RKO (cell line): ENCODE measurements around the gene A3GALT2.
A peak's percentile ranks its signal among the peaks of the same experiment; 100 is the strongest.

ENCODE experiments used
- DNase-seq: peaks from one replicate; pipeline ENCODE4 v3.0.0-alpha.2; 2016; ENCODE audit warnings: low spot score

A3GALT2 gene

GRCh38 chr1:33272509-33272908, 48.4 kb downstream of the A3GALT2 start:
- DNase-seq = no peak

GRCh38 chr1:33271666-33272505, 49.0 kb downstream of the A3GALT2 start:
- DNase-seq = no peak

GRCh38 chr1:33270808-33271465, 50.0 kb downstream of the A3GALT2 start:
- DNase-seq = no peak

DNA sequence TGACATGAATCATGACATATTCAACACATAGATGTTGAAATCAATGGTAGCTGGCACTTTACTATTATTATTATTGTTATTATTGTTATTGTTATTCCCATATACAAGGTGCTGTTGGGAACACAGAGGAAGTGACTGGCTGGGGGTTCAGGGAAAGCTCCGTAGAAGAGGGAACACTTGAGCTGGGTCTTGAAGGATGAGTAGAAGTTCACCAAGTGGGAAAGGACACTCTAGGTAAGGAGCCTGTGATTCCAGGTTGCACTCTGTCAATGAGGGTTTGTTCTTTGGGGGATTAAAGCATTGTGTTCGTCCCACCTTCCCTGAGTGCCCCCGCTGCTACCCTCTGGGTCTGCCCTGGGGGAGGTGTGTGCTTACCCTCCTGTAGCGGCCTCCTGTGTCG, 50.5 kb downstream of the A3GALT2 start:
- DNase-seq = no peak

- no peak for DNase-seq
Observed at GRCh38 chr1:33269621-33270020, 51.3 kb downstream of the A3GALT2 start.

DNA sequence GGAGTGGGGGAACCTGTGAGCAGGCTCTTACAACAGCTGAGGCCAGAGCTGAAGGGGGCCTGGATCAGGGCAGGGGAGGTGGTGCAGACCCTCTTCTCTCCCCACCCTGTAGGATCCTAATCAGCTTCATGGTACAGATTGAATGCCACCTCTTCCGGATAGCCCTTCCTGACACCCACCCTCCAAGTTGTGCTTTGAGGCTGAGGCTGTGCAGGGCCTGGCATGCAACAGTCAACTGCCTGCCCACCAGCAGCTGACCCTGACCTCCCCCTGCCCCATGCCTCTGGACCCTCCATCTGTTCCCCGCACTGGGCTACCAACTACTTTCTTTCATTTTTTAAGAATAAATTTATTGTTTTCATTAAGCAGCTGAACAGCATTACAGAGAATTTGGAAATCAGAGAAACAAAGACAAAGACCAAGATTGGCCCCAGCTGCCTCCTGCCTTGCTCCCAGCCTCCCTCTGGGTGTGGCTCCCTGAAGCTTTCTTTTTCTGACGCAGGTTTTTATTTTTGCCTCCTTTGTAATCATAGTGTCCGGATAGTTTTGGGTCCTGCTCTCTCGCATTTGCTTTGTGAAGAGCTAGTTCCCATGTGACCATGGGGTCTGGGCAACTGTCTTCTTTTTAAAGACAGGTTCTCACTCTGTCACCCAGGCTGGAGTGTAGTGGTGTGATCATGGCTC, 51.8 kb downstream of the A3GALT2 start:
- no peak for DNase-seq

DNA sequence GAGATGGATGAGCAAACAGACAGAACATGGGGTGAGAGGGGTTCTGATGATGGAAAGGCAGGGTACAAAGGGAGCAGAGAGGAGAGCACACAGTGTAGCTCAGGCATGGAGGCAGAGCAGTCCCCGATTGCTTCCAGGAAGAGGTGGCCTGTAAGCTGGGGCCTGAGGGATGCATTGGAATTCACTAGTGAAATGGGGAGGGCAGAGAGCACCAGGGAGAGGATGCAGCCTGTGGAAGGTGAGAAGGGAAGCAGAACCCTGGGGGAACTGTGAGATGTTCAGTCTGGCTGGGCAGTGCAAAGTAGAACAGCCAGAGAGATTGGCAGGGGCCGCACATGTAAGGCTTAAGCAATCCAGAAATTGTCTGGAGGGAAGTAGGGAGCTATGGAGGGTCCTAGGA, 52.4 kb downstream of the A3GALT2 start:
- DNase-seq = no peak

DNA sequence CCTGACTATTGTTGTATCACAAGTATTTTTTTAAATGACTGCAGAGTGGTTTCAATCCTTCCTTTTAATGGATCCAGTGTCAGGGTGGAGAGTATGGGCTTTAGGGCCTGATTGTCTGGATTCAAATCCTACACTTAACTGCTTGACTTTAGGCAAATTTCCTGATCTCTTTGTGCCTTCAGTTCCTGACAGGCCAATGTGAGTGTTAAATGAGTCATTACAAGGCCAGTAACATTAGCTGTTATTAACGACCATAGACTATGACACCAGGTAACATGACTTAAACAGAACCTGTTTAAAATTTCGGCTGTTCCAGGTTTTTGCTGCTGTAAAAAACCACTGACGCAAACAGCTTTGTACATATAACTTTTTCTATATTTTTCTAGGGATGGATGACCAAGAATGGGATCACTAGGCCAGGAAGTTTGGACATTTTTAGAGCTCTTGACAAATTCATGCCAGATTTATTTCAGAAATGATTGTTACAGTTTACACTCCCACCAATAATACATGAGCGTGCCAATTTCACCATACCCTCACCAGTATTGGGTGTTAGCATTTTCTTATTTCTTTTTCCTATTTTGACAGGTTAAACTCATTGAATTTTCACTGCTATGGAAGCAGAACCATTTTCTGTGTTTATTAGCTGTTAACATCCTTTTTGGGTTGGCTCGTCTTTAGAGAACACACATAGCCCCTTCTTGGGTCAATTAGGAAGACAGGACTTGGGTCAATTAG, 53.3 kb downstream of the A3GALT2 start:
- peak; percentile 39 for DNase-seq

DNA sequence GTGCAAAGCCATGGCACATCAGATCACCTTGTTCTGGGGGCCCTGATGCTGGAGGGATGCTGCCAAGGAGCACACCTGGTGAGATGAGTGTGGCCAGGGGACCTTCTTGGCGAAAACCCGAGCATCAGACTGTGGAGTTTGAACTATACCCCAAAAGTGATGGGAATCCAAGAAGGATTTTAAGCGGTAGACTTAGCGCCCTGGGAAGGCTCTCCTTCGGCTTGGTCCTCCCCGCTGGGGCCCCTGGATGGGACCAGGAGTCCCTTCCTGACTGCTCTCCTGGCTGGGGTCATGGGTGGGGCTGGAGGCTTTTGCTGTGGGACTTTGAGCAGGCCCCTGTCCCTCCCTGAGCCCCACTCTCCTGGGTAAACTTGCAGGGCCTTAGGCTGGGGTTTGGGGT, 54.1 kb downstream of the A3GALT2 start:
- DNase-seq = no peak

GRCh38 chr1:33265780-33266605, 54.9 kb downstream of the A3GALT2 start:
- no peak for DNase-seq

DNA sequence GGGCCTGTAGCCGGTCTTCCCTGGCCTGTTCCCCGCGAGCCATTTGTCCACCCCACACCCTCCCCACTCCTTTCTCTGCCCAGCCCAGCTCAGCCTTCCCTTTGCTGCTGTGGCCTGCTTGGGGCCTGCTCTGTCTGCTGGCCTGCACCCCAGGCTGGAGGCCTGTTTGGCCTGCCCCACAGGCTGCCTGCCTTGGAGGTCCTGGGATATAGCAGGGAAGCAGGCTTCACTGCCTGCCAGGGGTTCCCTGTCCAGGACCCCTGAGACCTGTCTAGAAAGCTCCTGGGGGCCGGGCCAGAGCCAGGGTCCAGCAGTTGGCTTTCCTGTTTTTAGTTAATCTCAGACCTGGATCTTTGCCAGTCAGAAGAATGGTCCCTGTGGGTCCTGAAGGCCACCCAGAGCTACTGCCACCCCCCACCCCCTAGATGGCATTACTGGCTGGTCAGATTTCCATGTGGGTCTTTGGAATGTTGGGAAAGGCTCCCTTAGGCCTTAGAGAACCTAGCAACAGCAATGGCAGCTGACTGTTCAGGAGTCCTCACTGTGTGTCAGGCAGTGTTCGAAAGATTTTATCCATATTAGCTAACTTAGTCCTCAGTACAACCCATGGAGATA, 56.9 kb downstream of the A3GALT2 start:
- DNase-seq = no peak

- no peak for DNase-seq
Observed at GRCh38 chr1:33261344-33261743, 59.6 kb downstream of the A3GALT2 start.

GRCh38 chr1:33260439-33260838, 60.5 kb downstream of the A3GALT2 start:
- DNase-seq = no peak

DNA sequence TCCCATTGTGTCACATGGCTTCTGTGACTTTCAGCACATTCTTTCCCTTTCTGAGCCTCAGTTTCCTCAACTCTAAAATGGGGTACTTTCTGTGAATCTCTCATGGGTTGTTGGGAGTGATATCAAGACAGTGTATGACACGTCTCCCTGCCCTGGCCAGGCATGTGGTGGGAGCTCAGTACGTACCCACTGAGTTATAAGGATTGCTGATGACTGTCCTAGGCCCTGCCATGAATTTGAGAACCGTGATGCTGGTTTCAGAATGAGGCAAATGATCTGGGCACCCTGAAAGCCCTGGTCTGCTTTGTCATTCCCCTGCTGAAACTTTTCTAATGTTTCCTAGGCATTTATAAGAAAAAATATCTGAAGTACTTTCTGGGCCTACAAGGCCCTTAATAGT, 61.0 kb downstream of the A3GALT2 start:
- no peak for DNase-seq

DNA sequence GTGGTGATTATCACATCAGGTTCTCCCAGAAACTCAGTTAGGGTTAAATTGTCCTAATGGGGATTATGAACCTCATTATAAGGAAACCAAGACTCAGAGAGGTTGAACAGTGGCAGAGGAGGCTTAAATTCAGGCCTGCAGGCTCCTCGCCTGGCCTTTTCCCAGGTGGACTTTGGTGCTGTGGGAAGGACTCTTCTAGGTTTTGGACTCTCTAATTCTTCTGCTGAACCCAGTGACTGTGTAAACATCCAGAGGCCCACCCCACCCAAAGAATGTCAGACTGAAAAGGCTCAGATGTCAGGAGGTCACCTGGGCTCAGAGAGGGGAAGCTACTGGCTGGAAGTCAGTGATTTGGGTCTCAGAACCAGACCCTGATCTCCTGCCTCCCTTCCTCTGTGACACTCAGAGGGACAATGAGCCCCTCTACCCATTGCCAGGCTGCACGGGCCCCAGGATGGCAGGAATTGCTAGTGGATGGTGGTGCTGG, 62.1 kb downstream of the A3GALT2 start:
- no peak for DNase-seq

- no peak for DNase-seq
Observed at GRCh38 chr1:33257772-33258712, 62.9 kb downstream of the A3GALT2 start.

DNA sequence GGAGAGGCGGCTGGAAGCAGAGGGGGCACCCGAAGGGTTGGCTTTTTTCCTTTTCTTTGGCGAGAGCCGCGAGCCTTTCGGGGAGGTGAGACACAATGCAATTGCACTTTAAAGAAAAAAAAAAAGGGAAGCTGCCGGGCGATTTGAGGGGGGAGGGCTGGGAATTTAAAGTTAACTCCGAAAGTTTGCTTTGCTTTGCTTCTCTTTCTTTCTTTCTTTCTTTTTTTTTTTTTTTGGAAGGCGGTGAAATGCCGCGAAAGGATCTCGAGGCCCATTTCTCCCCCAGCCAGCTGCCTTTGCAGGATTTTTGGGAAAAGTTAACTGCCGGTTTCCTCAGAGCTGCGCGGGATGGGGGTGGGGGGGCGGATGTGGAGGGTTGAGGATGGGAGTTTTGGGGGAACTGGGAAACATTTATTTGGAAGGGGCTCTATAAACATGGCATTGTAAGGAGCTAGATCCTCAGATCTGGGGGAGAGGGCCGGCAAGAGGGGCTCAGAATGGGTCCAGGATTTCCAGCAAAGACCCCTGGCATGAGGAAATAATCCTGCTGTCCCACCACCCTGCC, 63.6 kb downstream of the A3GALT2 start:
- DNase-seq = no peak
